CD4-positive, alpha-beta memory T cell (primary cell): Measurements from ENCODE around the gene SLC30A9. TPM values are rescaled to one million over a fixed set of nuclear protein-coding genes. Genes with fewer than 3 reads are reported as not detected.

ENCODE experiments used
- CTCF ChIA-PET: fragments of 350-600 bp; sonication (Branson Sonifier 250); formaldehyde crosslinking; loops from one replicate; lab custom pipeline; 2021; ENCODE audit warnings: inconsistent platforms; ENCODE audit not compliant: partially characterized antibody; lab: Charles Lee
- POLR2A ChIA-PET: fragments of 350-600 bp; sonication (Branson Sonifier 250); formaldehyde crosslinking; loops from one replicate; lab custom pipeline; 2021; ENCODE audit not compliant: partially characterized antibody; lab: Charles Lee
- DNase-seq, 5 donors: peaks; one replicate each; pipeline versions ENCODE4 v3.0.0 to v3.0.0-alpha.2; 2020 to 2022; ENCODE audit warnings: mixed read lengths in 1 of 5
- H3K27ac ChIP-seq: one replicate; pipeline ENCODE4 v1.7.0; 2013; ENCODE audit warnings: low read depth, low read length
- H3K27me3 ChIP-seq: 2 replicates; pipeline ENCODE4 v1.7.0; 2013; ENCODE audit warnings: mild to moderate bottlenecking, low read length, moderate library complexity; ENCODE audit not compliant: insufficient read depth
- H3K36me3 ChIP-seq: 2 replicates; pipeline ENCODE4 v1.7.0; 2013; ENCODE audit warnings: mild to moderate bottlenecking, low read length, moderate library complexity; ENCODE audit not compliant: insufficient read depth
- H3K4me1 ChIP-seq: 2 replicates; pipeline ENCODE4 v1.7.0; 2013; ENCODE audit warnings: mild to moderate bottlenecking, low read length, moderate library complexity; ENCODE audit not compliant: insufficient read depth
- H3K4me3 ChIP-seq, 2 donors: one replicate each; pipeline ENCODE4 v1.7.0; 2013; ENCODE audit warnings: low read length in 2 of 2, mild to moderate bottlenecking in 1 of 2
- H3K9me3 ChIP-seq, 2 donors: one replicate each; pipeline ENCODE4 v1.7.0; 2013; ENCODE audit warnings: low read length in 2 of 2, control low read depth in 1 of 2; ENCODE audit not compliant: control insufficient read depth in 1 of 2
- H3K27ac Mint-ChIP-seq, 7 donors: one replicate each; pipeline ENCODE4 v1.8.0; 2020 to 2021; ENCODE audit warnings: mixed read lengths in 7 of 7, mild to moderate bottlenecking in 6 of 7, inconsistent platforms in 3 of 7, moderate library complexity in 3 of 7
- H3K27me3 Mint-ChIP-seq, 2 donors: one replicate each; pipeline ENCODE4 v1.8.0; 2020 to 2021; ENCODE audit warnings: mixed read lengths in 2 of 2
- H3K36me3 Mint-ChIP-seq, 2 donors: one replicate each; pipeline ENCODE4 v1.8.0; 2020 to 2021; ENCODE audit warnings: mixed read lengths in 2 of 2, inconsistent platforms in 1 of 2, mild to moderate bottlenecking in 1 of 2
- H3K4me1 Mint-ChIP-seq, 4 donors: one replicate each; pipeline ENCODE4 v1.8.0; 2020 to 2021; ENCODE audit warnings: mixed read lengths in 4 of 4, mild to moderate bottlenecking in 1 of 4
- H3K4me3 Mint-ChIP-seq, 8 donors: one replicate each; pipeline ENCODE4 v1.8.0; 2020 to 2021; ENCODE audit warnings: mixed read lengths in 8 of 8, mild to moderate bottlenecking in 7 of 8, moderate library complexity in 6 of 8, inconsistent platforms in 3 of 8
- H3K9me3 Mint-ChIP-seq, 8 donors: one replicate each; pipeline ENCODE4 v1.8.0; 2020 to 2021; ENCODE audit warnings: mixed read lengths in 8 of 8, mild to moderate bottlenecking in 5 of 8, inconsistent platforms in 3 of 8, moderate library complexity in 1 of 8
- intact Hi-C: fragments of 100-400 bp; cut with micrococcal nuclease; formaldehyde crosslinking; loops from one replicate; pipeline ENCODE4 v1.15.1; 2023
- polyA plus RNA-seq, 2 donors: library from polyadenylated mRNA; unstranded; fragments of 300-500 nt; fragmentation: Illumina TruSeq; gene quantifications; one replicate each; pipeline ENCODE4 v1.2.3, GENCODE V29; 2021
- total RNA-seq, 2 experiments: library from RNA; stranded (reverse); gene quantifications; one replicate each; pipeline ENCODE4 v1.2.3, GENCODE V29; 2021

The SLC30A9 gene
- total and polyA plus RNA-seq, 4 experiments from 2014 or later, result 28.6 to 42.8 (median 34.3) TPM

DNA sequence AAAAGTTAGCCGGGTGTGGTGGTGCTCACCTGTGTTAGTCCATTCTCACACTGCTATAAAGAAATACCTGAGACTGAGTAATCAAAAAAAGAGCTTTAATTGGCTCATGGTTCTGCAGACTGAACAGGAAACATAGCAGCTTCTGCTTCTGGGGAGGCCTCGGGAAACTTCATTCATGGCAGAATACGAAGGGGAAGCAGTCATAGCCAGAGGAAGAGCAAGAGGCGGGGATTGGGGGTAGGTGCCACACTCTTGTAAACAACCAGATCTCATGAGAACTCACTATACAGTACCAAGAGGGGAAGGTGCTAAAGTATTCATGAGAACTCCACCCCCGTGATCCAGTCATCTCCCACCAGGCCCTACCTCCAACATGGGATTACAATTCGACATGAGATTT is 98.1 kb downstream of the SLC30A9 start:
- Histone ChIP-seq H3K27ac (no peak overlapping the region), H3K36me3 (no peaks in the 10 kb centered on the region), H3K4me3 (no peak overlapping the region), H3K9me3 (no peaks in the 10 kb centered on the region), H3K4me1 (no peaks in the 10 kb centered on the region), H3K27me3 (no peaks in the 10 kb centered on the region)
- no peak for DNase-seq
- no peak overlapping the region for H3K27ac Mint-ChIP-seq
- POLR2A ChIA-PET, result no interaction called here
- no peaks in the 10 kb centered on the region for H3K27me3 Mint-ChIP-seq
- intact Hi-C loops, result no loop called here
- no peak overlapping the region for H3K4me3 Mint-ChIP-seq
- CTCF ChIA-PET, result no interaction called here
- no peaks in the 10 kb centered on the region for H3K9me3 Mint-ChIP-seq
- no peaks in the 10 kb centered on the region for H3K4me1 Mint-ChIP-seq
- H3K36me3 Mint-ChIP-seq, result peaks cover 35 to 41% of the 10 kb centered on the region in 2 donors

DNA sequence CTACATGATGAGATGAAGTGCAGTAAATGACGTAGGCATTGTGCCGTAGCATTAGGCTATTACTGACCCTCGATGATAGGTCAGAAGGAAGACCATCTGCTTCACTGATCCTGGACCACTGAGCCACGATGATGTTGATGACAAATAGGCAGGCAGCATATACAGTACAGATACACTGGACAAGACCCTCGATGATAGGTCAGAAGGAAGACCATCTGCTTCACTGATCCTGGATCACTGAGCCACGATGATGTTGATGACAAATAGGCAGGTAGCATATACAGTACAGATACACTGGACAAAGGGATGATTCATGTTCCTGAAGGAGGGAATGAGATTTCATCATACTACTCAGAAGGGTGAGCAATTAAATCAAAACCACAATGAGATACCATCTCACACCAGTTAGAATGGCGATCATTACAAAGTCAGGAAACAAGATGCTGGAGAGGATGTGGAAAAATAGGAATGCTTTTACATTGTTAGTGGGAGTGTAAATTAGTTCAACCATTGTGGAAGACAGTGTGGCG is 111.2 kb downstream of the SLC30A9 start:
- H3K27ac Mint-ChIP-seq, result no peak overlapping the region
- H3K9me3 ChIP-seq, result no peaks in the 10 kb centered on the region
- no peaks in the 10 kb centered on the region for H3K27me3 ChIP-seq
- no peaks in the 10 kb centered on the region for H3K4me1 ChIP-seq
- H3K36me3 ChIP-seq, result no peaks in the 10 kb centered on the region
- H3K9me3 Mint-ChIP-seq, result peaks cover 0 to 13% (median 2%) of the 10 kb centered on the region in 8 donors
- no peak overlapping the region for H3K27ac ChIP-seq
- no peaks in the 10 kb centered on the region for H3K36me3 Mint-ChIP-seq
- no peak for DNase-seq
- intact Hi-C loops, result no loop called here
- H3K4me1 Mint-ChIP-seq, result no peaks in the 10 kb centered on the region
- H3K27me3 Mint-ChIP-seq, result peaks cover 2% of the 10 kb centered on the region in 2 donors
- ChIA-PET POLR2A (no interaction called here), CTCF (no interaction called here)
- H3K4me3 Mint-ChIP-seq, result no peak overlapping the region
- H3K4me3 ChIP-seq, result no peak overlapping the region

DNA sequence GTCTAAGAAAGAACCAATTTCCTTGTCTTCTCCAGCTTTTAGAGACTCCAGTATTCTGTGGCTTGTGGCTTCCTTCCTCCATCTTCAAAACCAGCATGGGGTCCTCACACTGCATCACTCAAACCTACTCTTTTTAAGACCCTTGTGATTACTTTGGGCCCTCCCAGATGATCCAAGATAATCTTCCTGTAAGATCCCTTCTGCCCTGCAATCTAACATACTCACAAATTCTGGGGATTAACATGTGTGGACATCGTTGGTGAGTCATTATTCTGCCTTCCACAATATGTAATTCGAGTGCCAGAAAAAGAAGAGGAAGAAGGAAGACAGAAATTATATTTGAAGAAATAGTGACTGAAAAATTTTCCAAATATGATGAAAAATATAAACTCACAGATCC is 114.2 kb downstream of the SLC30A9 start:
- H3K4me1 Mint-ChIP-seq, result no peaks in the 10 kb centered on the region
- no peak overlapping the region for H3K4me3 Mint-ChIP-seq
- peaks cover 6 to 7% of the 10 kb centered on the region in 2 donors for H3K27me3 Mint-ChIP-seq
- H3K36me3 Mint-ChIP-seq, result no peaks in the 10 kb centered on the region
- intact Hi-C loops, result no loop called here
- no peak for DNase-seq
- Histone ChIP-seq H3K36me3 (no peaks in the 10 kb centered on the region), H3K27ac (no peak overlapping the region), H3K9me3 (no peaks in the 10 kb centered on the region), H3K4me3 (no peak overlapping the region), H3K27me3 (no peaks in the 10 kb centered on the region), H3K4me1 (no peaks in the 10 kb centered on the region)
- no peak overlapping the region for H3K27ac Mint-ChIP-seq
- ChIA-PET CTCF (no interaction called here), POLR2A (no interaction called here)
- peaks cover 0 to 13% (median 7%) of the 10 kb centered on the region in 8 donors for H3K9me3 Mint-ChIP-seq

DNA sequence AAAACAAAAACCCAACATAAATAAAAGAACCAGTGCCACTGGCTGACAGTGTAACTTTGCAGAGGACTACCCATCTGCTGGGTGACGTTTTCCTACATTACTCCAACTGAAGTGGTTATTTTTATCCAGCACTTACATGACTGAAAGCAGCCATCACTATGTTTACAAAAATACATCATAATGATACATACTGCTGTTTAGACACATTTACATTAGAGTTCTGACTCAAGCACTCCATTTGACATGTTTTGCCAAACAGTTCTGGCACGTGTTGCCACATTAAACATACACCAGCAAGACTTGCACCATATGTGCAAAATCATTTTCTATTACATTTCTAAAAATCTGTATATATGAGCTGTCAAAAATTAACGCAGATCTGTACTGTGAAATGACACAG is 122.5 kb downstream of the SLC30A9 start:
- Histone ChIP-seq H3K4me1 (no peaks in the 10 kb centered on the region), H3K9me3 (no peaks in the 10 kb centered on the region), H3K36me3 (no peaks in the 10 kb centered on the region), H3K27ac (no peak overlapping the region), H3K4me3 (no peak overlapping the region), H3K27me3 (no peaks in the 10 kb centered on the region)
- H3K4me3 Mint-ChIP-seq, result no peak overlapping the region
- peaks cover 16 to 18% of the 10 kb centered on the region in 2 donors for H3K27me3 Mint-ChIP-seq
- H3K9me3 Mint-ChIP-seq, result peaks cover 0 to 6% (median 3%) of the 10 kb centered on the region in 8 donors
- H3K27ac Mint-ChIP-seq, result no peak overlapping the region
- ChIA-PET POLR2A (no interaction called here), CTCF (no interaction called here)
- intact Hi-C loops, result no loop called here
- no peaks in the 10 kb centered on the region for H3K4me1 Mint-ChIP-seq
- DNase-seq, result no peak
- H3K36me3 Mint-ChIP-seq, result no peaks in the 10 kb centered on the region

DNA sequence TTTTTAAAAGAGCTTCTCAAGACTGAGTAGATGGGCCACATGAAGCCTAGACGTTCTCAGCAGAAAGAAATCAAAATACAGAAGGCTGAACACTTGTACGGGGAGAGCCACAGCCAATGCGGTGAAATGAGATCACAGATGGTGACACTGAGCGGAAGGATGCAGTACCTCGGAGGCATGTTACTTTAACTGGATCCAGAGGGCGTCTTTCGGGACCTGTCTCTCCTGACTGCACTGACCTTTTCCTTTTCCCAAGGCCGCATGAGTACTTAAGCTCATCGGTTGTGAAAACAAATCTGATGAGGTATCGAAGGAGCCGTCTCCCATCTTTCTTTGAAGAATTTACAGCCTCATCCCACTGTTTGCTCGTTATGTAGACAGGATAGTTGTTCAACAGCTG is 129.6 kb downstream of the SLC30A9 start:
- peaks cover 7 to 21% of the 10 kb centered on the region in 2 donors for H3K27me3 Mint-ChIP-seq
- CTCF ChIA-PET, result no interaction called here

DNA sequence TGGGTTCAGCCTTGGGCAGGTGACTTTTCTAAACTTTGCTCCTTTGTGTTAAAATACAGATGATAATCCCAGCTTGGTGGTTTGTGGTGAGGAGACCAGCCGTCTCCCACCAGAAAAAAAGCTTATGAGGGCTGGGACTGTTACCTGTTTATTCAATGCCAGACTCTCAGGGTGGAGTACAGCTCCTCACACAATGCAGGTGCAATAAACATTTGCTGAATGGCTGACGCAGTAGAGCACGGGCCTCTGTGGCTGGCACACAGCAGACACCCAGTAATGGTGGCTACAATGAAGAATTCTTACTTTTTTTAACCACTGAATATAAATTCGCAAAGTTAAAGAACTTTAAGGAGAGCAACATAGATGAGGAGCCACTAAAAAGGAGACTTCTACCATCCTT is 131.9 kb downstream of the SLC30A9 start:
- Mint-ChIP-seq H3K27me3 (peaks cover 12 to 16% of the 10 kb centered on the region in 2 donors), H3K9me3 (no peaks in the 10 kb centered on the region), H3K4me1 (peaks cover 0 to 2% (median 0%) of the 10 kb centered on the region in 4 donors), H3K27ac (no peak overlapping the region), H3K4me3 (no peak overlapping the region), H3K36me3 (no peaks in the 10 kb centered on the region)
- Histone ChIP-seq H3K36me3 (no peaks in the 10 kb centered on the region), H3K9me3 (no peaks in the 10 kb centered on the region), H3K4me1 (no peaks in the 10 kb centered on the region), H3K4me3 (no peak overlapping the region), H3K27me3 (no peaks in the 10 kb centered on the region), H3K27ac (no peak overlapping the region)
- no peak for DNase-seq
- ChIA-PET POLR2A (no interaction called here), CTCF (interaction anchor here (0.6 kb wide), 1 partner anchor 510 kb away, joined by 4 read pairs; no protein-coding TSS in a partner anchor)
- intact Hi-C loops, result no loop called here

More for the DNA sequence above, 129.6 kb downstream of the SLC30A9 start:
- no peaks in the 10 kb centered on the region for H3K4me1 ChIP-seq
- H3K4me3 ChIP-seq, result no peak overlapping the region
- Mint-ChIP-seq H3K36me3 (no peaks in the 10 kb centered on the region), H3K9me3 (no peaks in the 10 kb centered on the region), H3K4me3 (no peak overlapping the region), H3K27ac (no peak overlapping the region), H3K4me1 (no peaks in the 10 kb centered on the region)
- no peaks in the 10 kb centered on the region for H3K27me3 ChIP-seq
- no peaks in the 10 kb centered on the region for H3K36me3 ChIP-seq
- no peak overlapping the region for H3K27ac ChIP-seq
- intact Hi-C loops, result no loop called here
- POLR2A ChIA-PET, result no interaction called here
- DNase-seq, result no peak
- no peaks in the 10 kb centered on the region for H3K9me3 ChIP-seq

DNA sequence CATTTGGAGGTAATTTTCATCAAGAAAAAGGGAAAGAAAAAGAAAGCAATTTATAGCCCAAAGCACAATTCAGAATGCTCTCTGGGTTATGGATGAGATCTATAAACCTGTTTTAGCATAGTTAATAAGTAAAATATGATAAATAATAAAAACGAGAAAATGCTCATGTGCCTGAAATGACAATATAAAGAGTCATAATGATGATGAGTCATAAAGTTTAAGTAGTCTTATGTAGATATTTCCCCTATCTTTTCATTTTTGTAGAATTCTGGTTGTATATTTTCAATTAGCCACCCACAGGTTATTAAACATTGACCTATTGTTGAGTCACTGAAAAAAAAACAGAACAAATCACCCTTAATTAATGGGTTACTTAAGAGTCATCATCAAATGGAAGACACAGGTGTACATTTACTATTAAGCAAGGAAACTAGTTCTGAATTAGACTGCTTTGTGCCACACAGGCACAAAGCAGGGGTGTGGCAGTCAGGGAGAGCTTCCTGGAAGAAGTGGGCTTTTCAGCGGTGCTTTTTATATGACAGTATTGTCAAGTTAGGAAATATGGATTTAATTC is 132.8 kb downstream of the SLC30A9 start:
- no peaks in the 10 kb centered on the region for H3K4me1 ChIP-seq
- peaks cover 12 to 16% of the 10 kb centered on the region in 2 donors for H3K27me3 Mint-ChIP-seq
- no peaks in the 10 kb centered on the region for H3K36me3 Mint-ChIP-seq
- H3K27me3 ChIP-seq, result no peaks in the 10 kb centered on the region
- no peak overlapping the region for H3K4me3 ChIP-seq
- intact Hi-C loops, result no loop called here
- no peak overlapping the region for H3K27ac ChIP-seq
- no peaks in the 10 kb centered on the region for H3K36me3 ChIP-seq
- CTCF ChIA-PET, result no interaction called here
- H3K27ac Mint-ChIP-seq, result no peak overlapping the region
- DNase-seq, result no peak
- no peaks in the 10 kb centered on the region for H3K9me3 ChIP-seq
- H3K9me3 Mint-ChIP-seq, result no peaks in the 10 kb centered on the region
- POLR2A ChIA-PET, result no interaction called here
- peaks cover 0 to 2% (median 0%) of the 10 kb centered on the region in 4 donors for H3K4me1 Mint-ChIP-seq
- no peak overlapping the region for H3K4me3 Mint-ChIP-seq
